NCI-H524 treated with DMSO at 0.1 percent for 48 hours (cell line): ENCODE results near the gene MLLT3.
"Not testable (repeated sequence)": the region's sequence is repeated elsewhere in the genome, so short reads cannot be mapped to it uniquely, and the experiment has no call there.

Source experiments
- DNase-seq: peaks from one replicate; lab custom pipeline; 2025; lab: John Stamatoyannopoulos, UW

MLLT3 gene

DNA sequence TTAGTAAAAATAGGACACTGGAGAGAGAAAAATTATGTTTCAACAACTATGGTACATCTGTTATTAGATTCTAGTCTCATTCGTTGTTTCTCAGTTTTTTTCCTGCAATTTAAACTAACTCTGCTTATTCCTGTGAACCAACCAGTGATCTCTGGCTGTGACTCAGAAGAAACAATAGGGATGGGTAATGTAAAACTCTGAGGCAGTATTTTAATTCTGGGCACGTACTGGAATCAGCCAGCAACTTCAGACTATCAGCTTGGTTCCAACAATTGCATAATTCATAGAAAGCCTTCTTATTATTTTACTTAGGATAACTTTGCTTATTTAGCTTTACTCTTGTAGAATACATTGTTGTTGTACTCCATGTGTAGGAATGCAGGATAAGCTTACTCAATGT, 28.8 kb downstream of the MLLT3 start:
- DNase-seq = no peak

DNA sequence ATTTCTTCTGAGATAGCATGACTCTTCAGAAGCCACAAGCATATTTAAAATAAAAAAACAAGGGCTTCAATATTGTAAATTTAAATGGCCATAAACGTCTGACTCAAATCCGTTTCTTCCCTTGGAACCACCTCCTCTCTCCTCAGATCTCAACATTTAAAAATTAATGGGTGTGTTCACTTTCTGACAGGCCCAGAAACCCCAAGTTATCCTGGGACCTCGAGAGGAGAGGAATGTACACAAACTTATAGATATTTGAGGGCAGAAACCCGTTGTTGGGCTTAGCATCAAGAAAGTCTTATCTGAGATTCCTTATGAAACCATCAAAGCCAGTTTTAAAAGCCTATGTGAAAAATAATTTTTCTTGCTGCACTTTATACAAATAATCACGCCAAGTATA, 29.2 kb downstream of the MLLT3 start:
- DNase-seq = no peak

DNA sequence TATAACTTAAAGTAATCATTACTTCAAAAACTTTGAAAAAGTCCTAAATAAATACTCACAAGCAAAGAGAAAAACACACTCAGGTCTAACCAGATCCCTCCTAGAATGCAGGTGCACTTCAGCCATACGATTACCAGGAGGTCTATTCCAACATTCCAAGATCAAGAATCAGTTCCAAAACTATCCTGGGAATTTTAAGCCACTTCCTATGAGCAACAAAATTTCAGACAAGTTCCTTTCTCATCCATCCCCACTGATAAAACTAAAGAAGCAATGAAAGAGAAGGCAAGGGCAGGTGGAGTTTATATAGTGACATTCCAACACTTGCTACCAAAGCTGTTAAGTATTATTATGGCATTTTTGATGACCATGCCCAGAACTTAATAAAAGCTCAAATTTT, 29.6 kb downstream of the MLLT3 start:
- no peak for DNase-seq

DNA sequence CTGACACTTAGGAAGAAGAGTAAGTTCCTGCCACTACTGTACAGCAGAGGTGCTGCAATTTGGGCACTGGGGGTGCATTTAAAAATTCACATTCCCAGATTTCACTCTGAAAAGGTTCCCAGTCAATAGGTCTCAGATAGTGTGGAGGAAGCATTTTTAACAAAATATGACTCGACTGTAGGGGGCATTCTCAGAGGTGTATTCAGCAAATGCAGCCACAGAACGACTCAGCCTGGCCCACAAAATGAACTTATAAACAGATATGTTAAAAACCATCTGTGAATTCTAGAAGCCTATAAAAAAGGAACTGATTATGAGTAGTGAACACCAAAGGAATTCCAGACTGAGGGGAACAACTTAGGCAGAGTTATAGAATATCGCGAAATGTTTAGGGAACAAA, 31.1 kb downstream of the MLLT3 start:
- no peak for DNase-seq

DNA sequence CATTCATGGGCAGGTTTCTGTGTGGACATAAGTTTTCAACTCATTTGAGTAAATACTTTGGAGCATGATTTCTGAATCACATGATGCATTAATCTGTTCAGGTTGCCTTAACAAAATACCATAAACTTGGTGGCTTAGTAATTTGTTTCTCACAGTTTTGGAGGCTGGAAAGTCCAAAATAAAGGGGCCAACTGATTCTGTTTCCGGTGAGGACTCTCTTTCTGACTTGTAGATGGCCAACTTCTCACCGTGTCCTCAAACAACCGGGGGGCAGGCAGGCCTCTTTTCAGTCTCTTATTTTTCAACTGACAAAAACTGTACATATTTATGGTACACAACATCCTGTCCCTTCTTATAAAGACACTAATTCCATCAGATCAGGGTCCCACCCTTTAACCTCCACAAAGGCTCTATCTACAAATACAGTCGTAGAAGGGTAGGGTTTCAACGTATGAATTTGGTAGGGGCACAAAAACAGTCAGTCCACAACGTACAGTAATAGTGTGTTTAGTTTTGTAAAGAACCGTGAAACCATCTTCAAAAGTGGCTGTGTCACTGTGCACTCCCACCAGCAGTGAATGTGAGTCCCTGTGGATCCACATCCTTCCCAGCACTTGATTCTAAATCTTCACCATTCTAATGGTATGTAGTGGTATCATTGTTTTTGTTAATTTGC, 37.2 kb downstream of the MLLT3 start:
- DNase-seq = no peak

DNA sequence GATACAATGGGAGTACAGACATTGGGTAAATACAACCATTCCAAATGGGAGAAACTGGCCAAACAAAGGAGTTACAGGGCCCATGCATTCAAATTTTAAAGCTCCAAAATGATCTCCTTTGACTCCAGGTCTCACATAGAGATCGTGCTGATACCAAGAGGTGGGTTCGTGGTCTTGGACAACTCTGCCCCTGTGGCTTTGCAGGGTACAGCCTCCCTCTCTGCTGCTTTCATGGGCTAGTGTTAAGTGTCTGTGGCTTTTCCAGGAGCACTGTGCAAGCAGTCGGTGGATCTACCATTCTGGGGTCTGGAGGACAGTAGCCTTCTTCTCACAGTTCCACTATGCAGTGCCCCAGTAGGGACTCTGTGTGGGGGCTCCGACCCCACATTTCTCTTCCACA, 39.2 kb downstream of the MLLT3 start:
- DNase-seq = not testable (repeated sequence)

DNA sequence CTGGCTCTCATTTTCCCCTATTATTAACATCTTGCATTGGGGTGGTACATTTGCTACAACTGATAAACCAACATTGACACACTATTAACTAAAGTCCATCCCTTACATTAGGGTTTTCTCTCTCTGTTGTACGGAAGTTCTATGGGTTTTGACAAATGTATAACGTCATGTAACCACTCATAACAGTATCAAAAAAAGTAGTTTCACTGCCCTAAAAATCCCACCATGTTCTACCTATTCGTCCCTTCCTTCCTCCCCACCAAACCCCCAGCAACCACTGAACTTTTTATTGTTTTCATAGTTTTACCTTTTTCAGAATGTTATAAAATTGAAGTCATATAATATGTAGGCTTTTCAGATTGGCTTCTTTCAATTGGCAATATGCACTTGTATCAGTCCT, 40.1 kb downstream of the MLLT3 start:
- DNase-seq = no peak

DNA sequence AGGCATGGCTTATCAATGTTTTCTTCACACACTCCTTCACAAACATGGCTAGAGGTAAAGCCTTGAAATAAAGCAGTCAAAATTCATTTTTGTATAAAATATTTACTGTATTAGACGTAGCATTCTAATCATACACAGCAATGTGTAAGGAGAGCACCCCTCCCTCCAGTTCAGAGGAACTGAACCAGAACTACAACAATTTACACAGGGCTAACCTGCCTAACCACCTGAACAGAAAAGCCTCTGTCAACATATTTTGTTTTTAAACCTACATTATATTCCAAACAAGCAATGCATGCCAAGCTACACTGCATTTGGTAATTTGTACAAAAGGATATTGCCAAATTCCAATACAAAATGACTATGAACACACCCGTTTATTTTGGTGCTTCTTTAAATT, 41.6 kb downstream of the MLLT3 start:
- DNase-seq = no peak

DNA sequence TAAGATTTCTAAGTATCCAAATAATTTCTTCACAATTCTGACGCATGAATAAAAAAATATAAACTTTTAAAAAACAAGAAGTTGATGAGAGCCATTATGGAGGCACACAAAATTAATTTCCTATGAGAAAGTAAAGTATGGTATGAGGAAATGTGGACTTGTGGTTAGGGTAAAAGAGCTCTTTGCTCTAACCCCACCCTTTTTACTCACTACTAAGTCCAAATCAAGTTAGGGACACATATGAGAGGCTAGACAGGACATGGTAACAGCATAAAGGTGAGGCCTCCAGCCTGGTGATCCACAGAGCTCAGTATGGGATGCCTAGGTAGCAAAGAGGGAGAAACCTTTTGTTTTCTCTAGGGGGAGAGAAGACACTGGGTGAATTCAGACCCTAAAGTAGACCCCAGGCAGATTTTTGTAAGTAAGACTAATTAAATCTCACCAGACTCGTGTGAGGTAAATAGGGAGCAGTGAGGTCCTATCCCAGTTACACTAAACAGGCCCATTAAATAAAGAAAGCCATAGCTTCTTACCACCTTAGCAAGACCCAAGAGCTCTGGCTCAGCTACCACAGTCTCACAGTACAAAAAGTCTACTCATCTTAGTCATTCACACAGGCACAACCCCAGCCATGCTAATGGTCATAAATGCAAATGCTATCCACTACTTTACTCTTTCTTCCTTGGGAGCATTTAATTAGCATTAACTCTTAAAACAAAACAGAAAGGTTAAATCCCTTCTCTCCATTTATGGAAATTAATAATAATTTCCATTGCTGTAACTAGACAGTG, 42.6 kb downstream of the MLLT3 start:
- DNase-seq = no peak

DNA sequence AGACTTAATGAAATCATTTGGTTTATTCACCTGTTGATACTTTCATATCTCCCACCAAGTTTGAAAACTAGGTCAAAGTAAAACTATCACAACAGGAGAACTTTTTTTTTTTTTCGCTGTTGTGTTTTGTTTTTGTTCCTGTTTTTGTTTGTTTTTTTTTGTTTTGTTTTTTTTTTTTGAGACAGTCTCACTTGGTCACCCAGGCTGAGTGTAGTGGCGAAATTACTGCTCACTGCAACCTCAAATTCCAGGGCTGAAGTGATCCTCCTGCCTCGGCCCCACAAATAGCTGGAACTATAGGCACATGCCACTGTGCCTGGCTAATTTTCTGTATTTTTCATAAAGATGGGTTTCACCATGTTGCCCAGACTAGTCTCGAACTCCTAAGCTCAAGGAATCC, 49.3 kb downstream of the MLLT3 start:
- DNase-seq = no peak

DNA sequence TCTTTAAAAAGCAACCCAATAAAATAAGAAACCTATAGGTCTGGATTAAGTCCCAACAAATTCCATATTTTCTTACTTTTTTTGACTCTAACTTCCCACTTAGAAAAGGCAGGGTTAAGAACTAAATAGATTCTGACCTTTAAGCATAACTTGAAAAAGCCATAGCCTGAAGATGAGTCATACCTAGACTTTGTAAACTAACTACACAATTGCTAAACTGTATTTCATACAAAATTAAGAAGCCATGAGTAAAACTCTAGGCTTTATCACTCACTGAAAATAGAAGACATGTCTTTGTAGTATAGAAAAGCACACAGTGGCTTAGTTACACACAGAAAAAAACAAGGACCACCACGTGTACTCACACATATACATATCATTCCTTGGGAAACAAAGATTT, 51.5 kb downstream of the MLLT3 start:
- no peak for DNase-seq

DNA sequence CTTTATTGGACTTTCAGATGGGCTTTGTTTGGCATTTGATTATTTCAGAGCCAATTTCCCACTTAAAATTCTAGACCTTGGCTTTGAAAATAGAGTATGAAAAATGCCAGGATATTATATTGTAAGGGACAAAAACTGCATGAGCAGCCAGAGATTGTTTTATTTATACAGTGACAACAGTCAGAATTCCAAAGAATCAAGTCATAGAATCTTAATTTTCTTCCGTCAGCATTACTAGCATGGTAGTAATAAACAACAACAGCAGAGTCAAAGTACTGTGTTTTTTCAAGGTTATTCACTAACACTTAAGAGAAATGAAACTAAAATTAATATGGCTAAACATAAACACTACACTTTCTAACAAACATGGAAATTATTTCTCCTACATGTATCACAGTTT, 52.2 kb downstream of the MLLT3 start:
- no peak for DNase-seq

DNA sequence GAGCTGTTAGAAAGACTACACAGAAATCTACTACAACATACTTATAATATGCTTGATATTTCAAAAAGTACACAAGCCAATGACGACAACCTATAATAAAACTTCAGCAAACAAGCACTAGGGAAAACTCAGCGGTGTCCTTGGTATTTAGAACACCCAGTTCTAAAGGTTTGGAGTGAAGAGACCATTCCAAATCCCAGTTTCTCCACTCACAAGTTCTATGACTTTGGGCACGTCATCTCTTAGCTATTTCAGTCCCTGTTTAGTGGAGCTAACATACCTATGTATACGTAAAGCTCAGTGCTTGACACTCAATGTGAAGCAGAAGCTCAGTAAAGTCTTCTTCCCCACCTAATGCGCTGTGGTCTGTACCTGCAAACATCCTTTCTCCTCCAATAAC, 52.8 kb downstream of the MLLT3 start:
- DNase-seq = no peak

DNA sequence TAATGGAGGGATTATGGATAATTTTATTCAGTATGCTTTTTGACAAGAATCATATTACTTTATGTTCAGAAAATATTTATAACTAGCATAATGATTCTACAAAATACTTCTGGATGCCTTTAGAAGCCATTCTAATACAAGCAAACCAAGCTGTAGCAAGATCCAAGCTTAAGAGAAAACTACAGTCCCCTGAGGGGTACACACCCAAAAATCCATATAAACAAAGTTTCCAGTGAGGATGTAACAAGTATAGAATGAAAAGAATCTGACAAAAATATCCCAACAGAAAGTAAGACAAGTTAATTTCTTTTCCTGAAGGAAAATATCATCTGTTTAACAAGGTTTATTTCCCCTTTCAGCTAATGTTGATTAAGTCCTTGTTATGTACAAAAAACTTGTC, 53.9 kb downstream of the MLLT3 start:
- no peak for DNase-seq

DNA sequence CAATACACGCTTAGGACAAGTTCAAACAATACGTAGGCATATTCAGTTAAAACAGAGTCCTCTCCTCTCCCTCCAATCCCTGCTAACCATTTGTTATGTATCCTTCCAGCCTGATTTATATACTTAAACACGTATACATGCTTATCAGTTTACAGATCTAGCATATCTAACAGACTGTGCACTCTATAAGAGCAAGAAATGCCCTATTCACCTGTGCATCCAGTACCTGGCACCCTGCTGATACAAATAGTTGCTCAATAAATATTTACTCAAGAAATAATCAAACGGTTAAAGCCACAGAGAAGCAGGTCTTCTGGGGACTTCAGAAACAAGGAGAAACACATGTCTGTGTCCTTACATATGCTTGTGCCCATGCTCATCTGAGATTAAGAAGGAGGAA, 55.9 kb downstream of the MLLT3 start:
- DNase-seq = no peak

DNA sequence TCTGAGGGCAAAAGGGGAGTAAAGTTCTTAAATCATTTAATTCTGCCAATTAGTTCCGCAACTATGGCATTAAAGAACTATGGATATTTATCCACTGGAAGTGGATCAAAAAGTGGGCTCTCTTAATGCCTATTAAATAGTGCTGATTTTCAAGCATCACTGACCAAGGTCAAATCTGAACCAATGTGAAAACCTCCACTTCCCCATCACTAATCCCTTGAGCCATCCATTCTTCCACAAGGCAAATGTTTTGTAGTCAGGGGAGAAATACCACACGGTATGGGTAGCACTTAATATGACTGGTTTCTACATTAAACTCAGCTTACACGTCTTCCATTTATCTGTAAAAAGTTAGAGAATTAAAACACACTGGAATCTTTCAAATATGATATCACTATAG, 57.6 kb downstream of the MLLT3 start:
- no peak for DNase-seq

DNA sequence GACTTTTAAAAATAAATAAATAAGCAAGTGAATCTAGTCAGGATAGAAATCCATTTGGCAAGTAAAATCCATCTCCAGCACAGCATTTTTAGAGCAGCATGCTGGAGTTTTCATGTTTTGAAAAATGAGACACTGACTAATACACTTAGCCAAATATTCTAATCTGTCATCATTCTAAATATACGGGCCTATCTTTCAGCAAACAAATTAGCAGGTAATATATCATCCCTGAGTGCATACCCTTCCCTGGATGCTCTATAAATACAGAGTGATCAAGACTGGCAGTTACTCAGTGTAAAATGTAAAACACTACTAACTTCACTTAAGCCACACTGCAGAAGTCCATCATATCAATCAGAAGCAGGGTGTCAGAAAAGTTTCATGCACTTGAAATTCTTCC, 58.4 kb downstream of the MLLT3 start:
- DNase-seq = no peak

DNA sequence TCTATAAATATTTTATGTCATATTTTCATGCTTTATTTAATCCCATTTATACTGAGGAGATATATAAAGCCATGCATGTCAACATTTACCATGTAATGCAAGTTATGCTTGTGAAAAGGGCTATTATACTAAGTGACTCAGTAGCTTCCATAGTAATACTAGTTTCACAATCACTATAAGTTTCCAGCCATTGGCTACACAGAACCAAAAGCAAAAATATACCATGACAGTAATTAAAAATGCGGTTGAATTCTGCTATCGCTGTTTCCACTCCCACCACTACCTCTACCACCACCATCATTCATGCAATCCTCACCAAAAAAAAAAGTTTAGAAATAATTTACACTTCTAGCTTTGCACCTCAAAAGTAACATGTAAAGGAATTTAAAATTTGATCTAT, 60.2 kb downstream of the MLLT3 start:
- DNase-seq = no peak

DNA sequence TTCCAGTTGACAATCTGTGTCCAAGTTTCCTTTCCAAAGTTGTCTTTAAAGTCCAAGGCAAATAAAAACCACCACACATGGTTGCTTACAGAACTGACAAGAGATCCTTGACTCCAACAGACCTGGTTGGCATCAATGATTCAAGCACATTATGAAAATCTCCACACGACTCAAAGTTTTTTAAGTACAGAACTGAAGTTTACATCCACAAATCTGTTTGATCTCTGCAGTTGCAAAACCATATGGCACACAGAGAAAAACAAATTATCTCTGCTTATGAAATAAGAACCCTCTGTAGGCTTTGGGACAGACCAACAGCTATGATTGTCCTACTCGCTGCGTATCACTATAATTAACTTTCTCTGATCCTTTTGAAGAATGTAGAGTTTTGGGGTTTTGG, 60.8 kb downstream of the MLLT3 start:
- DNase-seq = no peak

DNA sequence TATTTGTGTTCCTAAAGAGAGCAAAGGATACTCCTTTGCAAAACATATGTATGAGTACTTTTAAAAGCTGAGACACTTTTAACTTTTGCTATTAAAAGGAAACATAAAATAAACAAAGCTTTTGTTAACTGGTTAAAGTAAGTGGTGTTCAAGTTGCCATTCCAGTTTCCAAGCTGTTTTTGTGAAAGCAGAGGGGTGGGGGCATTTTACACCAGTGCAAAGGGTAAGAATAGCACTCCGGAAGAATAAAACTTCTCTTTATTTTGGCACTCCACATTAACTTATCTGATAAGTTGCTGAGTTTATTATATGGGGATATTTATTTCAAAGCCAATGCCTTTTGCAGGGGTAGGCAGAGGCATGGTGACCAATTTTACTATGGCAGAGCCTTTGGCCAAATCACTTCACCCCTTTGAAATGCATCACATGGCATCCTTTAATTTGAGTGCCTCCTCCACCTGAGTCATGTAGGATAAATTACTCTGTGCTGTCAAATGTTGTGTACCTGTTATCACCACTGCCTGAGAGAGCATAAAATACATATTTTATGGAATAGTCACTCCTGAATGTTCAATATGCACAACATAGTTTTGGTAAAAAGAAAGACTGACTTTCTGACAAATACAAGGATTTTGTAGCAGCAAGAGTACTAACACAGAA, 62.9 kb downstream of the MLLT3 start:
- no peak for DNase-seq

DNA sequence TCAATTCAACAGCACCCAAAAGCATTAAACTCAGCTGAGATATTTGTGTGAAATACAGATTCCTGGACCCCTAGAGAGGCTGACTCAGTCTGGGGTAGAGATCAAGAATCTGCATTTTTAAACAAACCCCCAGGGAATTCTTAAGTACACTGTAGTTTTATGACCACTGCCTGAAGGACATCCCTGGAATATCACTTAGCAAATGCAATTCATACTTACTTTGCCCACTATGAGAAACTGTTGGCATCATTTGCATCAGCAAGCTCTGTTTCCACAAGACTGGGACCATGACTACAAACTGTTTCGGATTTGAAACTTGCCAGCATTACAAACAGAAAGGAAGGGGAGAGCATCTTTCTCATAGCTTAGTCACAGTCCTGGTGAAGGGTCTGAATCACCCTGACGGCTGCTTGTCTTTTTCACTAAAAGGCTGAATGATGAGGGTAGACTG, 63.7 kb downstream of the MLLT3 start:
- DNase-seq = no peak

DNA sequence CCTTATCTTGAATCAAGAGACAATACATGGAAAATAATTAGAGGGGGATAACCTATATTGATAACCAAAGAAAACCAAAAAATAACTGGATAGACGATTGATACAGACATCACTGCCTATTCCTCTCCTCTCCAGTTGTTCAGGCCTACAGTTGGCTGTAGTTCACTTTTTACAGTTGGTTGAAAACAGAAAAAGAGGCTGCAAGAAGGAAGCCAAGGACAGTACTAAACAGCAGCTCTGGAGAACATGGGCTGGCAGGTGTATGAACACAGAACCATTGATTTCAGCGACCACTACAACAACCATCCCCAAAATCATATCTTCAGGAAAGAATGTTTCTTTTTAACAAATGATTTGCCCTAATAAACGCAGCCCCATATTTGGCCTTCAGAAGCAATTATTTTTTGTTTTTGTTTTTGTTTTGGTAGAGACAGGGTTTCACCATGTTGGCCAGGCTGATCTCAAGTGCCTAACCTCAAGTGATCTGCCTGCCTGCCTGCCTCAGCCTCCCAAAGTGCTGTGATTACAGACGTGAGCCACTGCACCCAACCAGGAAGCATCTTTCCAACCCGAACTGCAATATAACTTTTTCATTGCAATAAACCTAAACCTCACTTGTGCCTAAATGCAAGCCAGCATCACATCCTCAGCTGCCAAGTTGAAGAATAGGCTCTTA, 64.3 kb downstream of the MLLT3 start:
- no peak for DNase-seq

DNA sequence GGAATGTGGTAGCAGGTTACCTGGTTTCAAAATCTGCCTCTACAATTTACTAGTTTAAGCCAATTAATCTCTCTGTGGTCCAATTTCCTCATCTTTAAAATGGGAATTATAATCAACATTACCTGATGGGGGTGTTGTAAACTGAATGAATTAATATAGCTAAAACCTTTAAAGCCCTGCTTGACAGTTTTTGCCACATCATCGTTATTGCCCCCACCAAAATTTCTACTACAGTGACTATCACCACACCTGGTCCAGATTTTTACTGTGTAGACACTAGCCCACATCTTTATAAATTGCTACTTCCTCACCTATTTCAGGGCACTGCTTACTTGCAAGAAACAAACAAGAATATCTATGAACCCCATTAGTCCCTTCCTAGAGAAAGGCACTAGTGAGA, 65.0 kb downstream of the MLLT3 start:
- DNase-seq = no peak
